GM19240 (cell line): ENCODE measurements around the gene CCT7.

Source experiments
- DNase-seq: peaks from one replicate; pipeline ENCODE4 v3.0.0; 2011; ENCODE audit warnings: low spot score; ENCODE audit not compliant: insufficient read length

Gene CCT7

GRCh38 chr2:73266061-73266901 lies 32.2 kb downstream of the CCT7 start:
- DNase-seq, result no peak

GRCh38 chr2:73267008-73267407 lies 32.9 kb downstream of the CCT7 start:
- no peak for DNase-seq

- no peak for DNase-seq
These were observed 34.3 kb downstream of the CCT7 start for GRCh38 chr2:73268366-73268829.

GRCh38 chr2:73268830-73269685 lies 35.0 kb downstream of the CCT7 start:
- peak; percentile 76 for DNase-seq

- DNase-seq, result no peak
These were observed 35.8 kb downstream of the CCT7 start for GRCh38 chr2:73269686-73270465.

GRCh38 chr2:73272270-73272669 lies 38.2 kb downstream of the CCT7 start:
- no peak for DNase-seq

- DNase-seq, result no peak
These were observed 45.7 kb downstream of the CCT7 start for GRCh38 chr2:73279852-73280251.

- DNase-seq, result no peak
These were observed 47.1 kb downstream of the CCT7 start for GRCh38 chr2:73281244-73281643.

GRCh38 chr2:73282924-73283544 lies 48.9 kb downstream of the CCT7 start:
- DNase-seq, result no peak

- DNase-seq, result no peak
These were observed 49.6 kb downstream of the CCT7 start for GRCh38 chr2:73283545-73284295.

- peak; percentile 68 for DNase-seq
These were observed 50.4 kb downstream of the CCT7 start, which contains the start of gene FBXO41 for GRCh38 chr2:73284296-73285158. Gene FBXO41, minus strand, starts transcription at chr2:73284478. Its CDS starts 14,848 bp downstream, at chr2:73269630.

GRCh38 chr2:73285159-73285739 lies 51.1 kb downstream of the CCT7 start:
- no peak for DNase-seq

GRCh38 chr2:73286134-73286655 lies 52.1 kb downstream of the CCT7 start:
- no peak for DNase-seq

- no peak for DNase-seq
These were observed 55.2 kb downstream of the CCT7 start for GRCh38 chr2:73289304-73289703.

GRCh38 chr2:73290049-73290839 lies 56.1 kb downstream of the CCT7 start:
- no peak for DNase-seq

GRCh38 chr2:73291093-73291460 lies 57.0 kb downstream of the CCT7 start:
- DNase-seq, result no peak

GRCh38 chr2:73291461-73292315 lies 57.6 kb downstream of the CCT7 start:
- no peak for DNase-seq
